GM12801 (cell line): Measurements from ENCODE around the gene CXCL10.

Experiments
- CTCF ChIP-seq: IDR thresholded peaks from one replicate; pipeline ENCODE4 v1.5.1; 2011; ENCODE audit warnings: control low read depth; ENCODE audit not compliant: insufficient read length; ENCODE audit errors: extremely low read depth

CXCL10 gene

GRCh38 chr4:75976177-75976576 is 47.1 kb downstream of the CXCL10 start:
- TF ChIP-seq CTCF, result no peak

GRCh38 chr4:75973766-75974165 is 49.5 kb downstream of the CXCL10 start:
- TF ChIP-seq CTCF, result no peak
